NCI-H526 (cell line): ENCODE data around the gene KRTAP9-8.
"Not testable (repeated sequence)": the region's sequence is repeated elsewhere in the genome, so short reads cannot be mapped to it uniquely, and the experiment has no call there.

Experiments
- DNase-seq, 2 experiments: peaks; one replicate each; lab custom pipeline; 2025; lab: John Stamatoyannopoulos, UW

Gene KRTAP9-8

DNA sequence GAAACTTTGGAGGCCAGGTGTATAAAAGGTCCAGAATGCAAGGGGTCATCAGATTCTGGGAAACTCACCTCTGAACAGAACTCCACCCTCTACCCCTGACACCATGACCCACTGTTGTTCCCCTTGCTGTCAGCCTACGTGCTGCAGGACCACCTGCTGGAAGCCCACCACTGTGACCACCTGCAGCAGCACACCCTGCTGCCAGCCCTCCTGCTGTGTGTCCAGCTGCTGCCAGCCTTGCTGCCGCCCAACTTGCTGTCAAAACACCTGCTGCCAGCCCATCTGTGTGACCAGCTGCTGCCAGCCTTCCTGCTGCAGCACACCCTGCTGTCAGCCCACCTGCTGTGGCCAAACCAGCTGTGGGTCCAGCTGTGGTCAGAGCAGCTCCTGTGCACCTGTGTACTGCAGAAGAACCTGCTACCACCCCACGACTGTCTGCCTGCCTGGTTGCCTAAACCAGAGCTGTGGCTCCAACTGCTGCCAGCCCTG is at the start of gene KRTAP9-8:
KRTAP9-8 (plus strand) TSS at position 51 of the 489 bp plus-strand sequence; CDS start at position 104, 53 bp downstream.
- not testable (repeated sequence) for DNase-seq

DNA sequence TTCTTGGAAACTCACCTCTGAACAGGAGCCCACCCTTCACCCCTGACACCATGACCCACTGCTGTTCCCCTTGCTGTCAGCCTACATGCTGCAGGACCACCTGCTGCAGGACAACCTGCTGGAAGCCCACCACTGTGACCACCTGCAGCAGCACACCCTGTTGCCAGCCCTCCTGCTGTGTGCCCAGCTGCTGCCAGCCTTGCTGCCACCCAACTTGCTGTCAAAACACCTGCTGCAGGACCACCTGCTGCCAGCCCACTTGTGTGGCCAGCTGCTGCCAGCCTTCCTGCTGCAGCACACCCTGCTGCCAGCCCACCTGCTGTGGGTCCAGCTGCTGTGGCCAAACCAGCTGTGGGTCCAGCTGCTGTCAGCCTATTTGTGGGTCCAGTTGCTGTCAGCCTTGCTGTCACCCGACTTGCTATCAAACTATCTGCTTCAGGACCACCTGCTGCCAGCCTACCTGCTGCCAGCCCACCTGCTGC is 47.9 kb upstream of the KRTAP9-8 start, which contains the start of gene KRTAP9-1:
KRTAP9-1 (plus strand) TSS at position 51 of the 482 bp plus-strand sequence; CDS start at position 51, 0 bp downstream.
- not testable (repeated sequence) for DNase-seq

GRCh38 chr17:41190328-41190727 is 47.5 kb upstream of the KRTAP9-8 start:
- no peak for DNase-seq

GRCh38 chr17:41196068-41196467 is 41.7 kb upstream of the KRTAP9-8 start:
- no peak for DNase-seq

- no peak for DNase-seq
Observed at GRCh38 chr17:41199421-41200078, 38.2 kb upstream of the KRTAP9-8 start.

- DNase-seq: no peak
Observed at GRCh38 chr17:41211845-41212466, 25.8 kb upstream of the KRTAP9-8 start.

GRCh38 chr17:41212524-41213169 is 25.2 kb upstream of the KRTAP9-8 start:
- DNase-seq: no peak

GRCh38 chr17:41215681-41216080 is 22.1 kb upstream of the KRTAP9-8 start:
- no peak for DNase-seq

DNA sequence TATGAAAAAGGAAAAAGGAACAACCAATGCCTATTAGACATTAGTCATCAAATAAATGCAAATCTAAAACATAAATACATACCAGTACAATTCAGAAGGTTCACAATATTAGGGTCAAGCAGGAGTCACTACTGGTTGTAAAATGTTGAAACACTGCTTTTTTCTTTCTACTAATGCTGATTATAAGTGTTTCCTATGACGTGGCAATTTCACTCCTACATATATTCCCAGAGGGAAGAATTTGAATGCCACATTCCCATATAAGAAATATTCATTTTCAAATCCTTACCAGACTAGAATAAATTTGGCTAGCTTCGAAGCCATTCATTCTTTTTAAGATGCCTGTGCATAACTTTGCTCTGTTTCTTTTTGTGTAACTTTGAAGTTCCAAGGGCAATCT is 14.0 kb upstream of the KRTAP9-8 start:
- no peak for DNase-seq

GRCh38 chr17:41226051-41226450 is 11.7 kb upstream of the KRTAP9-8 start:
- no peak for DNase-seq

GRCh38 chr17:41226598-41227095 is 11.2 kb upstream of the KRTAP9-8 start, which contains the start of gene KRTAP9-2:
KRTAP9-2 (plus strand) TSS chr17:41226648; CDS start chr17:41226655, 7 bp downstream.
- DNase-seq: not testable (repeated sequence)

DNA sequence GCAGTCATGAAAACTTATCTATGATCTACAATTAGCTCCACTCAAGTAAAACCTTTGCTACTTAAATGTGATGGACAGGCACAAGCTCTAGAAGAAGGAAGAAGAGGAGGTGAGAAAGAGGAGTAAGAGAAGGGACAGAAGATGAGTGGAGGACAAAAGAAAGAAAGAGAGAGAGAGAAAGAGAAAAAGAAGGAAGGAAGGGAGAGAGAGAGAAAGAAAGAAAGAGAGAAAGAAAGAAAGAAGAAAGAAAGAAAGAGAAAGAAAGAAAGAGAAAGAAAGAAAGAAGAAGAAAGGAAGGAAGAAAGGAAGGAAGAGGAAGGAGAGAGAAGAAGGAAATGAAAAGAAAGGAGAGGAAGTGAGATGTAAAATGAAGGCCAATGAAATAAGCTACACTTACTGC is 7.7 kb upstream of the KRTAP9-8 start:
- no peak for DNase-seq

DNA sequence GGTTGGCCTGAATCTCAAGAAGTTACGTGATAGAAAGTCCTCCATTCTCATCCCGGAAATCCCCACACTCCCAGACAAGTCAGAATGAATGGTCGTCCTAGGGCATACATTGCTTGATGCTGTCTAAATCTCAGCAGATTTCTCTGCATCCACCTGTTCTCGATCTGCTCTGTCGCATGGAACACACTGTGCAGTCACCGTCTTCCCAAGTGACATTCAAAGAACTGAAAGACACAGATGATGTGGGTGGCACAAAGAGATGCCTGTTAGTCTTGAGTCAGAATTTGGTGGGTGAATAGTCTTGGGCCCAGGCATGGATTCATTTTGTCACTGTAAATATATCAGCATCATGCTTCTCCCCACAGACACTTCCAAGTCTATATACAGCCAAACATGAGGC is 6.1 kb upstream of the KRTAP9-8 start:
- DNase-seq: no peak

DNA sequence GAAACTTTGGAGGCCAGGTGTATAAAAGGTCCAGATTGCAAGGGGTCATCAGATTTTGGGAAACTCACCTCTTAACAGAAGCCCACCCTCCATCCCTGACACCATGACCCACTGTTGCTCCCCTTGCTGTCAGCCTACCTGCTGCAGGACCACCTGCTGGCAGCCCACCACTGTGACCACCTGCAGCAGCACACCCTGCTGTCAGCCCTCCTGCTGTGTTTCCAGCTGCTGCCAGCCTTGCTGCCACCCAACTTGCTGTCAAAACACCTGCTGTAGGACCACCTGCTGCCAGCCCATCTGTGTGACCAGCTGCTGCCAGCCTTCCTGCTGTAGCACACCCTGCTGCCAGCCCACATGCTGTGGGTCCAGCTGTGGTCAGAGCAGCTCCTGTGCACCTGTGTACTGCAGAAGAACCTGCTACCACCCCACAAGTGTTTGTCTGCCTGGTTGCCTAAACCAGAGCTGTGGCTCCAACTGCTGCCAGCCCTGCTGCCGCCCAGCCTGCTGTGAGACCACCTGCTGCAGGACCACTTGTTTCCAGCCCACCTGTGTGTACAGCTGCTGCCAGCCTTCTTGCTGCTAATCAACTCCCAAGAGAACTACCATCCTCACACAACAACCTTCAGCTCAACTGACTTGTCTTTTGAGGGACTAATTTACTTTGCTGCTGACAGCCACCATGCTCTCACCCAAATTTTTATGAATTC is 5.2 kb upstream of the KRTAP9-8 start, which contains the start of gene KRTAP9-3:
KRTAP9-3 (plus strand) TSS at position 51 of the 707 bp plus-strand sequence; CDS start at position 104, 53 bp downstream.
- not testable (repeated sequence) for DNase-seq

GRCh38 chr17:41237116-41237515 is 683 bp upstream of the KRTAP9-8 start:
- not testable (repeated sequence) for DNase-seq

GRCh38 chr17:41246995-41247787 is 9.4 kb downstream of the KRTAP9-8 start:
- DNase-seq: not testable (repeated sequence)

DNA sequence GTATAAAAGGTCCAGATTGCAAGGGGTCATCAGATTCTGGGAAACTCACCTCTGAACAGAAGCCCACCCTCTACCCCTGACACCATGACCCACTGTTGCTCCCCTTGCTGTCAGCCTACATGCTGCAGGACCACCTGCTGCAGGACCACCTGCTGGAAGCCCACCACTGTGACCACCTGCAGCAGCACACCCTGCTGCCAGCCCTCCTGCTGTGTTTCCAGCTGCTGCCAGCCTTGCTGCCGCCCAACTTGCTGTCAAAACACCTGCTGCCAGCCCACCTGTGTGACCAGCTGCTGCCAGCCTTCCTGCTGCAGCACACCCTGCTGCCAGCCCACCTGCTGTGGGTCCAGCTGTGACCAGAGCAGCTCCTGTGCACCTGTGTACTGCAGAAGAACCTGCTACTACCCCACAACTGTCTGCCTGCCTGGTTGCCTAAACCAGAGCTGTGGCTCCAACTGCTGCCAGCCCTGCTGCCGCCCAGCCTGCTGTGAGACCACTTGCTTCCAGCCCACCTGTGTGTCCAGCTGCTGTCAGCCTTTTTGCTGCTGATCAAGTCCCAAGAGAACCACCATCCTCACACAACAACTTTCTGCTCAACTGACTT is 11.9 kb downstream of the KRTAP9-8 start, which contains the start of gene KRTAP9-4:
KRTAP9-4 (plus strand) TSS at position 51 of the 604 bp plus-strand sequence; CDS start at position 85, 34 bp downstream.
- DNase-seq: not testable (repeated sequence)

DNA sequence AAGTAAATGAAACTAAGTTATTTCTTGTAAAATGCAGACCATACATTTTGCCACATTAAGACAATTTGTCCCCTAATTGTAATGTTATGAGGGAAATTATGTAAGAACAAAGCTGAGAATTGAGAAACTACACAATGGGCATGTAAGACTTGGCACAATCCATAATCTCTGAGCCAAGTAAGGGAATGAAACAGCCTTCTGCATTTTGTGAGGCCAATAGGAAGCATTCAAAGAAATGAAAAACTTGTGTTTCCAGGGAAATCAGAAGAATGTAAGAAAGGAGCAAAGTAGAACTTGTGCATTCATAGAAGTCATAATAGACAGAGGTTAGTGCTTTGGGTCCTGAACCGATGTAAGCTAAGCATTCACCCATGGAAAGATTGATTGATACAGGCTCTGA is 13.5 kb downstream of the KRTAP9-8 start:
- DNase-seq: no peak

GRCh38 chr17:41254861-41255260 is 17.1 kb downstream of the KRTAP9-8 start:
- no peak for DNase-seq
